ENCODE measurements around the gene YPEL2. TPM values are rescaled to one million over a fixed set of nuclear protein-coding genes. Genes with fewer than 3 reads are reported as not detected.
A peak's percentile ranks its signal among the peaks of the same experiment; 100 is the strongest.
"Not testable (repeated sequence)": the region's sequence is repeated elsewhere in the genome, so short reads cannot be mapped to it uniquely, and the experiment has no call there.

The YPEL2 gene
- 1.1 and 3.5 TPM in 2 replicates for total RNA-seq (2014; rRNA removed)
- 1.1 TPM for polyA plus RNA-seq (2012)

- peak; percentile 82 for DNase-seq (ENCODE audit: low read depth)
These were observed at the start of gene YPEL2 for GRCh38 chr17:59331129-59331928. Gene YPEL2 (plus strand): TSS chr17:59331655. CDS start chr17:59353410, 21,755 bp downstream.

GRCh38 chr17:59284317-59284716 lies 47.1 kb upstream of the YPEL2 start:
- no peak for DNase-seq (ENCODE audit: low read depth)

- peak; percentile 71 for DNase-seq (ENCODE audit: low read depth)
These were observed 44.0 kb upstream of the YPEL2 start for GRCh38 chr17:59287452-59287851.

GRCh38 chr17:59287891-59288290 lies 43.6 kb upstream of the YPEL2 start:
- peak; percentile 15 for DNase-seq (ENCODE audit: low read depth)

- no peak for DNase-seq (ENCODE audit: low read depth)
These were observed 41.5 kb upstream of the YPEL2 start for GRCh38 chr17:59289981-59290301.

- DNase-seq (ENCODE audit: low read depth) = not testable (repeated sequence)
These were observed 41.0 kb upstream of the YPEL2 start for GRCh38 chr17:59290302-59290998.

GRCh38 chr17:59292174-59292523 lies 39.3 kb upstream of the YPEL2 start:
- DNase-seq (ENCODE audit: low read depth) = no peak

- no peak for DNase-seq (ENCODE audit: low read depth)
These were observed 35.3 kb upstream of the YPEL2 start for GRCh38 chr17:59296190-59296589.

GRCh38 chr17:59298521-59298920 lies 32.9 kb upstream of the YPEL2 start:
- DNase-seq (ENCODE audit: low read depth) = no peak

GRCh38 chr17:59299400-59300092 lies 31.9 kb upstream of the YPEL2 start:
- no peak for DNase-seq (ENCODE audit: low read depth)

GRCh38 chr17:59300941-59301340 lies 30.5 kb upstream of the YPEL2 start:
- no peak for DNase-seq (ENCODE audit: low read depth)

GRCh38 chr17:59304811-59305210 lies 26.6 kb upstream of the YPEL2 start:
- no peak for DNase-seq (ENCODE audit: low read depth)

GRCh38 chr17:59310263-59310920 lies 21.1 kb upstream of the YPEL2 start:
- DNase-seq (ENCODE audit: low read depth) = no peak

GRCh38 chr17:59311051-59311468 lies 20.4 kb upstream of the YPEL2 start:
- peak; percentile 49 for DNase-seq (ENCODE audit: low read depth)

- not testable (repeated sequence) for DNase-seq (ENCODE audit: low read depth)
These were observed 19.9 kb upstream of the YPEL2 start for GRCh38 chr17:59311521-59311920.

GRCh38 chr17:59315866-59316265 lies 15.6 kb upstream of the YPEL2 start:
- DNase-seq (ENCODE audit: low read depth) = no peak

- DNase-seq (ENCODE audit: low read depth) = no peak
These were observed 4.1 kb upstream of the YPEL2 start for GRCh38 chr17:59327121-59327980.

- DNase-seq (ENCODE audit: low read depth) = no peak
These were observed 3.5 kb upstream of the YPEL2 start for GRCh38 chr17:59327981-59328290.

GRCh38 chr17:59328601-59329000 lies 2.9 kb upstream of the YPEL2 start:
- DNase-seq (ENCODE audit: low read depth) = no peak

- peak; percentile 69 for DNase-seq (ENCODE audit: low read depth)
These were observed 2.0 kb upstream of the YPEL2 start for GRCh38 chr17:59329176-59330052.

Measured in LHCN-M2 (cell line).